Measurements from ENCODE around the gene HIGD2A. TPM values are rescaled to one million over a fixed set of nuclear protein-coding genes. Genes with fewer than 3 reads are reported as not detected.
"Not testable (repeated sequence)": the region's sequence is repeated elsewhere in the genome, so short reads cannot be mapped to it uniquely, and the experiment has no call there.

The HIGD2A gene
- total RNA-seq, 2 donors from 2014 or later, result 101 to 102 TPM

DNA sequence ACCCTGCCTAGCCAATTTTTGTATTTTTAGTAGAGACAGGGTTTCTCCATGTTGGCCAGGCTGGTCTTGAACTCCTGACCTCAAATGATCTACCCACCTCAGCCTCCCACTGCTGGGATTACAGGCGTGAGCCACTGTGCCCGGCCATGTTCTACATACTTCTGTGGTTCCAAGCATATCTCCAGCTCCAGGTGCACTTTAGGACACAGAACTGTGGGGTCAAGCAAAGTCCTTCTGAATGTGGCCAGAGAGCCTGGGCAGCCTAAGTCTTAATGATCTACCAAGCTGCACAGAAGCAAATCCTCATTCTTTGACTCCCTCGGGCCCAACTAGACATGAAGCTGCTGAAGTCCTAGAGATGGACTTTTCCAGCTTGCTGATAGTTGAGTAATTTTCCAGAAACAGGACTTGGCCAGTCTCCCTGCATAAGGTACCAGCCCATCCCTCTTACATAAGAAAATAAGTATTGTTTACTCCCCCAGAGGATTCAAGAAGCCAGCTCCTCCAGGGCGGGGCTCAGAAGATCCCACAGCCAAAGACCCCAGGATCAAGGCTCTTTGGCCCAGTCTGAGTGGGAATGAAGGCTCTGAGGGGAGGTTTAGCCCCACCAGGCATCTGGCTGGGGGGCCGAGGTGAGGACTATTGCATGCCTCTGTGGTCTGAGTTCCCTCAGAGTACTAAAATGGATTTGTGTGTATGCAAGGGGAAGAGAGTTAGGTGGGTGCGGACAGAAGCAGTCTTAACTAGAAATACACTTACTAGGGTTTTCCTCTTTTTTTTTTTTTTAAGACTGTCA lies 19.1 kb downstream of the HIGD2A start:
- Histone ChIP-seq H3K9ac (ENCODE audit: extremely low read depth, low read length, poor library complexity, severe bottlenecking) (no peak overlapping the region), H3K36me3 (ENCODE audit: control insufficient read depth, insufficient read depth, low read length) (peaks cover 73% of the 10 kb centered on the region), H3K27ac (ENCODE audit: low read depth, low read length) (no peak overlapping the region), H3K9me3 (ENCODE audit: control insufficient read depth, low read length) (no peaks in the 10 kb centered on the region), H3K27me3 (ENCODE audit: control insufficient read depth, insufficient read depth, low read length, poor library complexity, severe bottlenecking) (no peaks in the 10 kb centered on the region), H3K4me1 (ENCODE audit: control insufficient read depth, insufficient read depth, low read length) (no peaks in the 10 kb centered on the region), H3K4me3 (ENCODE audit: low read length) (no peak overlapping the region)
- Mint-ChIP-seq H3K36me3 (ENCODE audit: low read depth) (peaks cover 11% of the 10 kb centered on the region), H3K27ac (no peak overlapping the region), H3K9me3 (no peaks in the 10 kb centered on the region), H3K4me1 (peaks cover 2% of the 10 kb centered on the region), H3K27me3 (ENCODE audit: insufficient read depth) (no peaks in the 10 kb centered on the region), H3K4me3 (no peak overlapping the region)
- 94% methylated on average over 4 to 6 of the region's 6 CpGs for WGBS, 2 experiments (ENCODE audit: insufficient coverage in 1 of 2, insufficient read length in 1 of 2)
- DNase-seq, result no peak
- TF ChIP-seq CTCF (conservative IDR thresholded peaks at IDR 0.05), result no peak

GRCh38 chr5:176408252-176408573 lies 19.7 kb downstream of the HIGD2A start:
- not testable (repeated sequence) for H3K9me3 ChIP-seq (ENCODE audit: control insufficient read depth, low read length); H3K9me3 Mint-ChIP-seq; DNase-seq; H3K27ac Mint-ChIP-seq; H3K4me1 ChIP-seq (ENCODE audit: control insufficient read depth, insufficient read depth, low read length); H3K4me3 ChIP-seq (ENCODE audit: low read length); H3K27me3 Mint-ChIP-seq (ENCODE audit: insufficient read depth); H3K27me3 ChIP-seq (ENCODE audit: control insufficient read depth, insufficient read depth, low read length, poor library complexity, severe bottlenecking); H3K9ac ChIP-seq (ENCODE audit: extremely low read depth, low read length, poor library complexity, severe bottlenecking); H3K27ac ChIP-seq (ENCODE audit: low read depth, low read length); H3K4me3 Mint-ChIP-seq; H3K4me1 Mint-ChIP-seq; H3K36me3 Mint-ChIP-seq (ENCODE audit: low read depth)
- peaks cover 79% of the 10 kb centered on the region for H3K36me3 ChIP-seq (ENCODE audit: control insufficient read depth, insufficient read depth, low read length)
- 92% methylated on average over 10 of the region's 10 CpGs; no CpG with 5 or more reads in 1 of the 2 experiments for WGBS, 2 experiments (ENCODE audit: insufficient coverage in 1 of 2, insufficient read length in 1 of 2)

- Histone ChIP-seq H3K9ac (ENCODE audit: extremely low read depth, low read length, poor library complexity, severe bottlenecking) (no peak overlapping the region), H3K4me1 (ENCODE audit: control insufficient read depth, insufficient read depth, low read length) (no peaks in the 10 kb centered on the region), H3K4me3 (ENCODE audit: low read length) (no peak overlapping the region), H3K27me3 (ENCODE audit: control insufficient read depth, insufficient read depth, low read length, poor library complexity, severe bottlenecking) (no peaks in the 10 kb centered on the region), H3K27ac (ENCODE audit: low read depth, low read length) (no peak overlapping the region), H3K9me3 (ENCODE audit: control insufficient read depth, low read length) (no peaks in the 10 kb centered on the region), H3K36me3 (ENCODE audit: control insufficient read depth, insufficient read depth, low read length) (peaks cover 79% of the 10 kb centered on the region)
- H3K9me3 Mint-ChIP-seq, result no peaks in the 10 kb centered on the region
- H3K4me1 Mint-ChIP-seq, result peaks cover 2% of the 10 kb centered on the region
- peaks cover 10% of the 10 kb centered on the region for H3K36me3 Mint-ChIP-seq (ENCODE audit: low read depth)
- WGBS, 2 experiments (ENCODE audit: insufficient coverage in 1 of 2, insufficient read length in 1 of 2), result 94 to 95% methylated on average over 3 to 5 of the region's 5 CpGs
- no peak for DNase-seq
- H3K4me3 Mint-ChIP-seq, result no peak overlapping the region
- TF ChIP-seq CTCF (conservative IDR thresholded peaks at IDR 0.05), result no peak
- H3K27ac Mint-ChIP-seq, result no peak overlapping the region
- no peaks in the 10 kb centered on the region for H3K27me3 Mint-ChIP-seq (ENCODE audit: insufficient read depth)
Measured at GRCh38 chr5:176408590-176408989, 20.0 kb downstream of the HIGD2A start.
